Upper lobe of right lung (tissue), 1 donor: ENCODE data around the gene SSBP2. TPM values are rescaled to one million over a fixed set of nuclear protein-coding genes. Genes with fewer than 3 reads are reported as not detected.
"Not testable (repeated sequence)": the region's sequence is repeated elsewhere in the genome, so short reads cannot be mapped to it uniquely, and the experiment has no call there.

ENCODE experiments used
- ATAC-seq: fragments of 200-7000 bp; cut with Tn5 transposase; one replicate; pipeline ENCODE4 v1.9.1; 2020; ENCODE audit warnings: mild to moderate bottlenecking, moderate library complexity
- DNase-seq: peaks from one replicate; pipeline ENCODE4 v3.0.0-alpha.2; 2020
- H3K27ac ChIP-seq: fragments of 200-600 bp; one replicate; pipeline ENCODE4 v1.8.0; 2022
- H3K27me3 ChIP-seq: fragments of 200-600 bp; one replicate; pipeline ENCODE4 v1.8.0; 2022; ENCODE audit warnings: mild to moderate bottlenecking
- H3K36me3 ChIP-seq: fragments of 200-600 bp; one replicate; pipeline ENCODE4 v1.8.0; 2022
- H3K4me1 ChIP-seq: fragments of 200-600 bp; one replicate; pipeline ENCODE4 v1.8.0; 2022
- H3K4me3 ChIP-seq: fragments of 200-600 bp; one replicate; pipeline ENCODE4 v1.8.0; 2022; ENCODE audit warnings: mild to moderate bottlenecking
- H3K9me3 ChIP-seq: fragments of 200-600 bp; one replicate; pipeline ENCODE4 v1.8.0; 2022
- intact Hi-C: fragments of 100-400 bp; cut with DNase I; formaldehyde crosslinking; loops from one replicate; pipeline ENCODE4 v1.11.0; 2022
- total RNA-seq: library from RNA; stranded (reverse); fragmentation: NEBNext Ultra II Directional; extraction: Animal tissue kit (Norgen Biotek cat#: 25700); gene quantifications from one replicate; pipeline ENCODE4 v1.2.1, GENCODE V29; 2021
- TF ChIP-seq, protein P1 (sequence below): fragments of 200-600 bp; IDR thresholded peaks from one replicate; pipeline ENCODE4 v1.8.0; 2022; ENCODE audit warnings: antibody characterized with exemption
- donor health status: DM: no; HTN: yes; CAD: no; lungs with severe emphysema.

Gene SSBP2
- total RNA-seq, 1 donor from 2014 or later: 43.8 TPM

DNA sequence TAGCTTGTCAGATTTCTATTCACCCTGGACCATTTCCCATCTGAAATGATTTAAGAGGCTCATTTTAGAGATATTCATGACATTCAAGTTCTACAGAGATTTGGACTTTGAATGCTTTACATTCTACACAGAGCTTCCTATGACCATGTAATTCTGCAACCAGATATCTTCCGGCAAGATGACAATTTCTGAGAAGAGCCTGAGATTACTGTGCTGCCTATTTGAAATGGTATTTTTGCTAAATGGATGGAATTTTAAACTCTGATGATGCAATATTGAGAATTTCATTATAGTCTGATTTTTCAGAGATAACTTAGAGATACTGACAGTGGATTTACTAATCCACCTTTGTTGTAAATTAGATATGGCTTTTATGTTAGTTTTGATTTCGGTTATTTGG, 341.0 kb downstream of the SSBP2 start:
- no peak overlapping the region for H3K4me3 ChIP-seq
- intact Hi-C loops: no loop called here
- no peak overlapping the region for H3K27ac ChIP-seq
- H3K4me1 ChIP-seq: no peaks in the 10 kb centered on the region
- H3K27me3 ChIP-seq: no peaks in the 10 kb centered on the region
- no peaks in the 10 kb centered on the region for H3K9me3 ChIP-seq
- DNase-seq (no peak), ATAC-seq (no peak)
- no peaks in the 10 kb centered on the region for H3K36me3 ChIP-seq
- TF ChIP-seq, protein P1, sequence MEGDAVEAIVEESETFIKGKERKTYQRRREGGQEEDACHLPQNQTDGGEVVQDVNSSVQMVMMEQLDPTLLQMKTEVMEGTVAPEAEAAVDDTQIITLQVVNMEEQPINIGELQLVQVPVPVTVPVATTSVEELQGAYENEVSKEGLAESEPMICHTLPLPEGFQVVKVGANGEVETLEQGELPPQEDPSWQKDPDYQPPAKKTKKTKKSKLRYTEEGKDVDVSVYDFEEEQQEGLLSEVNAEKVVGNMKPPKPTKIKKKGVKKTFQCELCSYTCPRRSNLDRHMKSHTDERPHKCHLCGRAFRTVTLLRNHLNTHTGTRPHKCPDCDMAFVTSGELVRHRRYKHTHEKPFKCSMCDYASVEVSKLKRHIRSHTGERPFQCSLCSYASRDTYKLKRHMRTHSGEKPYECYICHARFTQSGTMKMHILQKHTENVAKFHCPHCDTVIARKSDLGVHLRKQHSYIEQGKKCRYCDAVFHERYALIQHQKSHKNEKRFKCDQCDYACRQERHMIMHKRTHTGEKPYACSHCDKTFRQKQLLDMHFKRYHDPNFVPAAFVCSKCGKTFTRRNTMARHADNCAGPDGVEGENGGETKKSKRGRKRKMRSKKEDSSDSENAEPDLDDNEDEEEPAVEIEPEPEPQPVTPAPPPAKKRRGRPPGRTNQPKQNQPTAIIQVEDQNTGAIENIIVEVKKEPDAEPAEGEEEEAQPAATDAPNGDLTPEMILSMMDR: no peak

DNA sequence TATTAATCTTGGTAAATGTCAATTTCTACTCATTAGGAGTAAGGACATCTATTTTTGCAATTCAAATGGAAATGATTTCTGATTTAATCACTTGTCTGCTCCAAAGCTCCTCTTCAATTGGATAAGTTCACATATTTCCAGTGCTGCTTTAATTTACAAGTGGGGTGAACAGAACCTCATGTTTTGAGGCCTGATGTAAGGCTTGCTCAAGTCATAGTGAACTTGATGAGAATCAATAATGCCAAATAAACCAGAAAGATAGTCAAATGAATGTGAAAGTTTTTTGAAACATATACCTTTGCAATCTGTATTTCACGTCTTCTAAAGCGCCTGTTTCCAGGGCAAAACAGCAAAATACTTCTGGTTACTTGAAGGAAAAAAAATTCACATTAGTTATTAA, 341.5 kb downstream of the SSBP2 start:
- no peak for ATAC-seq
- Histone ChIP-seq H3K36me3 (no peaks in the 10 kb centered on the region), H3K4me1 (no peaks in the 10 kb centered on the region), H3K27ac (no peak overlapping the region), H3K4me3 (no peak overlapping the region), H3K9me3 (no peaks in the 10 kb centered on the region), H3K27me3 (no peaks in the 10 kb centered on the region)
- intact Hi-C loops: no loop called here
- TF ChIP-seq, protein P1: no peak
- DNase-seq: no peak

DNA sequence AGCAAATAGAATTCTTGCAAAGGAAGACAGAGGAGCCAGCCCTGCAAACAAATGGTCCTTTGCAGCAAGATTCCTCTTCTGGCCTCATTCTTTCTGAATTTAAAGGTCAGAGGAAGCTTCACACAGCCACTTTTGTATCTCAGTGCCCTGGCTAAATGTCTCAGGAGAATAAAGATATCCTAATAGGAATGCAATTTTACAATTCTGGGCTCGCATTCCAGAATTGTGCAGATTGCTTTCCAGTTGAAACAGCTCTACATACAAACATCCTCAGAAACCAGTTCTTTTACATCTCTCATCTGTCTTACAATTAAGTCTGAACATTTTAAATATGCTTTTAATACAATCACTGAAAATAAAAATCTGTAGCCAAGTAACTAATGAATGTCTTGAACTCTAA, 342.4 kb downstream of the SSBP2 start:
- intact Hi-C loops: no loop called here
- H3K4me3 ChIP-seq: no peak overlapping the region
- H3K27ac ChIP-seq: no peak overlapping the region
- no peak for ATAC-seq
- H3K27me3 ChIP-seq: no peaks in the 10 kb centered on the region
- H3K4me1 ChIP-seq: no peaks in the 10 kb centered on the region
- TF ChIP-seq, protein P1: no peak
- no peak for DNase-seq
- H3K9me3 ChIP-seq: no peaks in the 10 kb centered on the region
- no peaks in the 10 kb centered on the region for H3K36me3 ChIP-seq

DNA sequence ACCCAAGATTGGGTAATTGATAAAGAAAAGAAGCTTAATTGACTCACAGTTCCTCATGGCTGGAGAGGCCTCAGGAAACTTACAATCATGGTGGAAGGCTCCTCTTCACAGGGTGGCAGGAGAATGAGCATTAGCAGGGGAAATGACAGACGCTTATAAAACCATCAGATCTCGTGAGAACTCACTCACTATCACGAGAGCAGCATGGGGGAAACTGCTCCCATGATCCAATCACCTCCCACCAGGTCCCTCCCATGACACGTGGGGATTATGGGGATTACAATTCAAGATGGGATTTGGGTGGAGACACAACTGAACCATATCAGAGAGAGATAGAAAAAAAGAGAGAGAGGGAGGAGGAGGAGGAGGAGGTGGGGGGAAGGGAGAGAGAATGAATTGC, 343.1 kb downstream of the SSBP2 start:
- H3K27ac ChIP-seq, DNase-seq, H3K27me3 ChIP-seq, H3K4me3 ChIP-seq, intact Hi-C loops, ATAC-seq, H3K4me1 ChIP-seq, H3K36me3 ChIP-seq, H3K9me3 ChIP-seq: not testable (repeated sequence)

DNA sequence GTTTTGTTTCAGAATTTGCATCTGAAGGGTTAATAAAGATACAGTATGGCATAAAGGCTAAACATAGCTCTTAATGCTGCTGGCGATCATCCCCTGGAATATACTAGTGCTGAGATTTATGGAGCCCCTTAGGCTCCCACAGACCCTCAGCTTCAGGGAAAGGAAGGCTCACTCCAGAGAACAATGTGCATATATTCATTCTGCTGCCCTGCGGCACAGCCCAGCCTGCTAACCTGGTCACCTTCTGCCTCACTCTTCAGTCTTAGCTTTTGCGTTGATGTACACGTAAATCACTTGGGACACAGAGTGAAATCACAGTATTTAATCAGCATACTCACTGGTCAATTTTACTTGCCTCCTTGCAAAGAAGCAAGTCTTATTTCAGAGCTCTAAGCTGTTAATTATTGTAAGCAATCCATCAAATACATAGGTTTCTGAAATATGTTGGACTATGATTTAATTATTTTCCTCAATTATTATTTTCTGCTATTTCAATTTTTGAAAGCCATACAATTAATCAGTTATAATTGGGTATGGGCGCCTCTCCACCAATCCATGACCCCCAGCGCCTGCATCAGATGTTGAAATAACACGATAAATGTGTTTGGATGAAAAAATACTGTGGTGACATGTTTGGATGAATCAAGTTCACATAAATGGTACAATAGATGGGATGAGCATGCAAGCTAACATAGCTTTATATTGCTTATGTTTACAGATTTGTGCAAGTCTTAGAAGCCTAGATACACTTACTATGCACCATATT, 345.6 kb downstream of the SSBP2 start:
- intact Hi-C loops: no loop called here
- no peak for ATAC-seq
- no peaks in the 10 kb centered on the region for H3K27me3 ChIP-seq

DNA sequence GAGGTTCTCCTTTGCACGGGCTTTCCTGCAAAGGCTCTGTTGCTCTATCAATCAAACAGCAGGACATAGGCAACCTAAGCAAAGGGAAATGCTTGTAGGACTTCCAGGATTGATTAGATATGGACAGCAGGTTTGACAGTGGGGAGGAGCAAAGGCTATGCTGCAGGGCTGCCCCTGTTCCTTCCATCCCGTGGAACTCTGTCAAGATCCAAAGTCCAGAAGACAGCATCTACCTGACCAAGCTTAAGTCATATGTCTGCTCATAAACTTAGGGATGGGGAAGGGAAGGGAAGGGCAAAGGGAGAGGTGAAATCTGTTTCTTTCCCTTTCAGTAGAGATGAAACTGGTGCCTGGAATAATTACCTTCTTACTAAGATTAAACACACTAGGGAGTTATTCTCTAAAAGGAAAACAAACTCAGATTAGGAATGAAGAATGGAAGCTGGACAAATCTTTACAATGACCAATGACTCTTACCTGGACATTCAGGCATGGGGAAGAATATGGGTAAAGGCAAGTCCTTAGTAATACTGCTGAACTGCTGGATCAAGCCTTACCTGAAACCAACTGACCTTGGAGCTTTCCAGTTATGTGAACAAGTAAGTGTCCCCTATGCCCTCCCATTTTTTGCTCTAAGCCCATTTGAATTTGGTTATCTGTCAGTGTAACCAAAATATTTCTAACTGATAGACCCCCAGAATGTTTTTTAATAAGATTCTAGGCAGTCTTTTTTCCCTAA, 348.5 kb downstream of the SSBP2 start:
- H3K9me3 ChIP-seq: no peaks in the 10 kb centered on the region
- H3K27me3 ChIP-seq: no peaks in the 10 kb centered on the region
- H3K27ac ChIP-seq: no peak overlapping the region
- TF ChIP-seq, protein P1: no peak
- intact Hi-C loops: no loop called here
- DNase-seq (no peak), ATAC-seq (no peak)
- H3K36me3 ChIP-seq: no peaks in the 10 kb centered on the region
- H3K4me1 ChIP-seq: no peaks in the 10 kb centered on the region
- no peak overlapping the region for H3K4me3 ChIP-seq

More for the DNA sequence above, 345.6 kb downstream of the SSBP2 start:
- Histone ChIP-seq H3K4me3 (no peak overlapping the region), H3K27ac (no peak overlapping the region), H3K36me3 (no peaks in the 10 kb centered on the region), H3K9me3 (no peaks in the 10 kb centered on the region), H3K4me1 (no peaks in the 10 kb centered on the region)
- no peak for DNase-seq
- TF ChIP-seq, protein P1: no peak
